HG03135 (cell line): ENCODE results near the gene ROCK1.
"Not testable (repeated sequence)": the region's sequence is repeated elsewhere in the genome, so short reads cannot be mapped to it uniquely, and the experiment has no call there.

Experiments
- ATAC-seq: cut with Tn5 transposase; IDR thresholded peaks from one replicate; pipeline ENCODE4 v1.9.1; 2021; ENCODE audit warnings: mild to moderate bottlenecking, moderate library complexity; ENCODE audit not compliant: unreplicated experiment

ROCK1 gene

DNA sequence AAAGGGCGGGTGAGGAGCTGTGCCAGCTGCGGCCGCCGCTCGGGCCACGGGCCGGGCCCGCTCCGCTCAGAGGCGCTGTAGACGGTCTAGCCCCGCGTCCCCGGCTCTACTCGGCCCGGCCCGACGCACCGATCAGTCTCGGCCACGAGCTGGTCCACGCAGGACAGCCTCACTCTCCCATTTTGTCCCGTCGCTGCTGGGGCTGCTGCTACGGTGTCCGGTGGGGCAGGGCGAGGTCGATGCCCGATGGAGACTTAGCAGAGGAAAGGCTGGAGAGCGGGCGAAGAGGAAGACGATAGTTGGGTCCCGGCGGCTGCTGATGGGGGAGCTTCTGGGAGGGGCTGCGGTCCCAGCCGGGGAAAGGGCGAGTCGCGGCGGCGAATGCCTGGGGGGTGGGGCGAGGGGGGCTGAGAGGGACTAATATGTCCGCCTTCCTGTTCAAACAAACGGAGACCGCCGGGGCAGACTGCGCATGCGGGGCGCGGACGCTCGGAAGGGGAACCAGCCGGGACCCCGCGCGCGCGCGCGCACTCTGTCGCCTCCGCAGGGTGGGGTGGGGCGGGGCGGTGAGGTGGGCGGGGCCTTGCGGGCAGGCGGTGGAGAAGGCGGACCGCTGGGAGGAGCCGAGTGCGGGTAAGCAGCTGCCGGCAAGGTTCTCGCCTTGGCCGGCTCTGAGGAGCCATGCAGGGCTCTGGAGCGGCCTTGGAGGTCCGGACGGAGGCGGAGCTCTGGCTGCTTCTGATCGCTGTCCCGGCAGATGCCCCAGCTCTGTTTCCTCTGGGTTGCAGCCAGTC is at the start of gene ROCK1:
TSS of gene ROCK1 (minus strand) at position 468 of the 794 bp plus-strand sequence. CDS start 903 bp downstream, outside the sequence.
- ATAC-seq, result peak; percentile 92

DNA sequence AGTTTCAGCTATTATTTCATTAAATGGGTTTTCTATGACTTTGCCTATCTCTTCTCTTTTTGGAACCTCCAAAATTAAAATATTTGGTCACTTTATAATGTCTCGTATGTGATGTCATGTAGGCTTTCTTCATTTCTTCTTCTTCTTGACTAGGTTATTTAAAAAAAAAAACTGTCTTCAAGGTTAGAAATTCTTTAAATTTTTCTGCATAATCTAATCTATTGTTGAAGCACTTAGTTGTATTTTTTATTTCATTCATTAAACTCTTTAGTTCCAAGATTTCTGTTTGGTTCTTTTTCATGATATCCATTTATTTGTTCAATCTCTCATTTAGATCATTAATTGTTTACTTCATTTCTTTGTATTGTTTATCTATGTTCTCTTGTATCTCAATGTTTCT is 43.8 kb upstream of the ROCK1 start:
- ATAC-seq, result no peak

DNA sequence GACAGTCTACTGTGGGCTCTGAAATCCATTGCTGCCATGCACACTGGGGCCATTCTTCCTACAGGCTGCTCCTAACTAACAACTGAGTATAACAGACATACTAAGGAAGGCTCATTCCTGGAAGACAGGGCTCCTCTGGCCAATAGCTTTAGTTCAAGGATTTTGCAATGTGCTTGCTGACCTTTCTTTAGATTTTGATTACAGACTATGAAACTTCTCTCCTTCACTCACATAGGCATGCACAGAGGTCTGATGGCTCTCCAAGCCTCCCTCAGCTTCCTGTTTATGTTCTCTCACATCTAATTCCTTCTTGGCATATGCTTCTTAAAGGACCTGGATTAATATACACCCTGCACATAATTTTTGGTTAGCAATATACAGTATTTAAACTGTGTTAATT is 34.4 kb upstream of the ROCK1 start:
- ATAC-seq, result no peak

DNA sequence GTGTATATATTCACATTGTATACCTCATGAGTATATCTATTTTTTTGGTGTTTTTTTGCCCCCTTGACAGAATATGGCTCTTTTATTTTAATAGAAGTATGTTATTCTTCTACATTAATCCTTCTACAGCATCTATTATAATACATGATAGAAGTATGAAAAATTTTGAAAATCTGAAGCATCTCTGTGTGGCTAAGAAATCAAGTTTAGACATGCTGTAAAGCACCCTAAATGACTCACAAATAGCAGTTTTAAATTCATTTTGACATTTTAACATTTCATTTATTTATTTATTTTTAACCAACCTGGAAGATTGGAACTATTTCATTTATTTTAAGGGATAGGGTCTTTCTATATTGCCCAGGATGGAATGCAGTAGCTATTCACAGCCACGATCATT is 33.8 kb upstream of the ROCK1 start:
- no peak for ATAC-seq

DNA sequence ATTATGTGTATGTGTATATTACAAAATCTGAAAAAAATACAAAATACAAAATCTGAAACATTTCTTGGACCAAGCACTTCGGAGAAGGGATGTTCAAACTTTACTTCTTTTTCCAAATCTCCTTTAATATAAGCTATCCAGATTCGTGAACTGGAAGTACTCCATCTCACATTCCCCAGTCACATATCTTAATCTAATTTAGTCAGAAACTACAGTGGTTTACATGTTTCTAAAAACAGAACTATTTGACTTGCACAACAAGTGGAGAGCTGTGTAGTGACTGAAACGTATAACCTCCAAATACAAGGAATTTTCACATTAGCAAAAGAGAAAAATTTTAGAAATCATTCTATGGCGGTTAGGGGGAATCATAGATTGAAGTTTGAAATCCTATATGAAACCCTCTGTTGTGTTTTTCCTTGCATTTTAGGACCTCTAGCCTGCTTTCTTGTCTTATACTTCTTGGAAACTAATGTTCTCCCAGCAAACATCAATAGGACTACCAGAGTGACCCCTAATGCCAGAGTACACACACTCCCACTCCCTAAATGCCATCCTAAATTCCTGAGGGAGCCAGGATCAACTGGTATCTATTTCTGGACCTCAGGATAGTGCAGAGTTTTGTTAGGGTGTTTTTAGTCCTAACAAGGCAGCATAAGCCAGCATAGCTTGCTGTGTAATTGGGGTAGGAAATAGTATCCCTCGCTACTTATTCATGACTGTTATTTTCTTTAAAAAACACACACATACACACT is 30.2 kb upstream of the ROCK1 start:
- no peak for ATAC-seq

DNA sequence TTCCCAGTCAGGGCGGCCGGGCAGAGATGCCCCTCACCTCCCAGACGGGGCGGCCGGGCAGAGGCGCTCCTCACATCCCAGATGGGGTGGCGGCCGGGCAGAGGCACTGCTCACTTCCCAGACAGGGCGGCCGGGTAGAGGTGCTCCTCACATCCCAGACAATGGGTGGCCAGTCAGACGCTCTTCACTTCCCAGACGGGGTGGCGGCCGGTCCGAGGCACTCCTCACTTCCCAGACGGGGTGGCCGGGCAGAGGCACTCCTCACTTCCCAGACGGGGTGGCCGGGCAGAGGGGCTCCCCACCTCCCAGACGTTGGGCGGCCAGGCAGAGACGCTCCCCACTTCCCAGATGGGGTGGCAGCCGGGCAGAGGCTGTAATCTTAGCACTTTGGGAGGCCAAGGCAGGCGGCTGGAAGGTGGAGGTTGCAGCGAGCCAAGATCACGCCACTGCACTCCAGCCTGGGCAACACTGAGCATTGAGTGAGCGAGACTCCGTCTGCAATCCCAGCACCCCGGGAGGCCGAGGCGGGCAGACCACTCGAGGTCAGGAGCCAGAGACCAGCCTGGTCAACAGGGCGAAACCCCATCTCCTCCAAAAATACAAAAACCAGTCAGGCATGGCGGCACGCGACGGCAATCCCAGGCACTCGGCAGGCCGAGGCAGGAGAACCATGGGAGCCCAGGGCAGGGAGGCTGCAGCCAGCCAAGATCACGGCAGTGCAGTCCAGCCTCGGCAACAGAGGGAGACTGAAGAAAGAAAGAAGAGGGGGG is 26.3 kb upstream of the ROCK1 start:
- ATAC-seq, result not testable (repeated sequence)

DNA sequence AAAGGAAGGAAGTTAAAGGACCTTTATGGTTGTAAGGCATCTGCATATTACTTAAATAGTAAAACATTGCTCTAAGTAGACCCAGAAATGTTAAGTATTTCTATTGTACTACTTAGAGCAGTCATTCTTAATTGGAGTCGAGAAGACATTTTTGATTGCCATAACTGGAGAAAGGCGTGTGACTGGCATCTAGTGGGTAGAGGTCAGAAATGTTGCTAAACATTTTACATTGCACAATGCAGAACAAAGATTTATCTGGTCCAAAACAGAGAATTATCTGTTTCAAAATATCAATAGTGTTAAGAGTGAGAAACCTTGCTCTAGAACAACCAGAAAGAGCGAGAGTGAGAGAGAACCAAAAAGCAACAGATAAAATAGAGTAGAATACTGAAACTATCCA is 23.3 kb upstream of the ROCK1 start:
- no peak for ATAC-seq

DNA sequence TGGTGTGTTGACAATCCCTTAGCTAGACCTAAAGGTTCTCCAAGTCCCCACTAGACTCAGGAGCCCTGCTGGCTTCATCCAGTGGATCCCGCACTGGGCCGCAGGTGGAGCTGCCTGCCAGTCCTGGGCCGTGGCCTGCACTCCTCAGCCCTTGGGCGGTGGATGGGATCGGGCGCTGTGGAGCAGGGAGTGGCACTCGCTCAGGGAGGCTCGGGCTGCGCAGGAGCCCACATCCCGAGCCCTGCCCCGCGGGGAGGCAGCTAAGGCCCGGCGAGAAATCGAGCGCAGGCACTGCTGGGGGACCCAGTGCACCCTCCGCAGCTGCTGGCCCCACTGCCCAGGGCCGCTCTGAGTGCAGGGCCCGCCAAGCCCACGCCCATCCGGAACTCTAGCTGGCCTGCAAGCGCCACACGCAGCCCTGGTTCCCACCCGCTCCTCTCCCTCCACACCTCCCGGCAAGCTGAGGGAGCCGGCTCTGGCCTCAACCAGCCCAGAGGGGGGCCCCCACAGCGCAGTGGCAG is 20.8 kb upstream of the ROCK1 start:
- ATAC-seq, result no peak

DNA sequence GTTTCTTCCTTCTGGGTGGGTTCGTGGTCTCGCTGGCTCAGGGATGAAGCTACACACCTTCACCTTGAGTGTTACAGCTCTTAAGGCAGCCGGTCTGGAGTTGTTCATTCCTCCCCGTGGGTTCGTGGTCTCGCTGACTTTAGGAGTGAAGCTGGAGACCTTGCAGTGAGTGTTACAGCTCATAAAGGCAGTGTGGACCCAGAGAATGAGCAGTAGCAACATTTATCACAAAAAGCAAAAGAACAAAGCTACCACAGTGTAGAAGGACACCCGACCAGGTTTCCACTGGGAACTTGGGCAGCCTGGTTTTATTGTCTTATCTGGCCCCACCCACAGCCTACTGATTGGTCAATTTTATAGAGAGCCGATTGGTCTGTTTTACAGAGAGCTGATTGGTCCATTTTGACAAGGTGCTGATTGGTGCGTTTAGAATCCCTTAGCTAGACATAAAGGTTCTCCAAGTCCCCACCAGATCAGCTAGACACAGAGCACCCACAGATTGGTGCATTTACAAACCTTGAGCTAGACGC is 20.1 kb upstream of the ROCK1 start:
- no peak for ATAC-seq

DNA sequence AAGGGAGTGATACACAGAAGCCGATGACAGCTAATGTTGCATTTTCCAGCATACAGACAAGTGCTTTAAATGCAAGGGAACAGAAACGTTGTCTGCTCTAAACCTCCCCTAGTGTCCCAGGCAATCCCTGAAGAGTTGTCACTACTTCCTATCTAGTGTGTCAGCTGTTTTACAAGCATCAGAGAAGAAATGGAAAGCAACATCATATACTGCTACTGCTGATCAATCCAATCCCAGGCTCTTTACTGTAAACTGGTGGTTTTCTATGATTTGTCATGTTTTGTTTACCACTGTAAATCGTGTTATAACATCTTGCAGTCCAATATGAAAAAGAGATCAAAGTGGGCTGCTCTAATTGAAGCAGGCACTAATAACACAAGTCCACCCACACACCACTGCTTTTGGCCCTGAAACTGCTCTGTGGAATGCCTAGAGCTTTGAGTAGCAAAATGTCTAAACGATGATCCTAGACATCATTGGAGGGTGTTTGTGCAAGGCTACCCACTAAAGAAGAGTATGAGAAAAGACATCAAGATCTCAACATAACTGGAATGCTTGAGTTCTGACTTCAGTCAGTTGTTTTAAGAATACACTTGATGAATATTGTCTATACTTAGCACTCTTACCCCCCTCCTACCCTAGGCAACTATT is 18.1 kb upstream of the ROCK1 start:
- ATAC-seq, result no peak

DNA sequence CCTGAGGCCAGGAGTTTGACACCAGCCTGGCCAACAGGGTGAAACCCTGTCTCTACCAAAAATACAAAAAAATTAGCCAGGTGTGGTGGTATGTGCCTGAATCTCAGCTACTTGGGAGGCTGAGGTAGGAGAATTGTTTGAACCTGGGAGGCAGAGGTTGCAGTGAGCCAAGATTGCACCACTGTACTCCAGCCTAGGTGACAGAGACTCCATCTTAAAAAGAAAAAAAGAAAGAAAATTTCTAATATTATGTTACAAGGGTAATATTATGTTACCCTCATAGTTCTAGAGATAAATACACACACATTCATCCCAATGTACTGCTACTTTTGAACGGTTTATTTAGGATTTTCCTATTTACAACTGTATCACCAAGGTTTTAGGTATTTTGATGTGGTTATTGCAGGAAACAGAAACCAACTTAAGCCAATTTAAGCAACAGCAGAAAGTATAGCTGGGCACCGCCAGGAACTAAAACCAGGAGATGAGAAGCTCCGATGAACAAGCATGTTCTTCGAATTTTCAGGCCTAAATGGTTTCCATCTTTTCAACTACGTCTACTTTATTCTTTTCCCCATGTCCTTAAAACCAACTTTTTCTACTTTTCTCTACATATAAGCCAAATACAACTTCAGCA is 11.8 kb upstream of the ROCK1 start:
- no peak for ATAC-seq

DNA sequence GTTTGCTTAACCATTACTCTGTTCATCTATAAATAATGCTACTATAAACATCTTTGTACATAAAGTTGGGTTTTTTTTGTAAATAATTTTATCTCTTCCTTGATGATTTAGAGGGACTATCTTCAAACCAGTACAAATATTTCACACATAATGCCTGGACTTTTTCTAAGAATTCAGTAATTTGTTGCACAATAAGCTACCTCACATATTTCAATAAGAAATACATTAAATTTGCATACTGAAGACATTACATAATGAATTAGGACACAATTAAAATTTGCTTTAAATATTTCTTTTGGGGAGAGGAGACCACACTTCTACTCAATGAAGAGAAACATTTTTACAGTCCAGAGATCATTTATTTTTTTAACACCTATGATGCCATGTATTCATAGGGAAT is 7.2 kb upstream of the ROCK1 start:
- ATAC-seq, result no peak

DNA sequence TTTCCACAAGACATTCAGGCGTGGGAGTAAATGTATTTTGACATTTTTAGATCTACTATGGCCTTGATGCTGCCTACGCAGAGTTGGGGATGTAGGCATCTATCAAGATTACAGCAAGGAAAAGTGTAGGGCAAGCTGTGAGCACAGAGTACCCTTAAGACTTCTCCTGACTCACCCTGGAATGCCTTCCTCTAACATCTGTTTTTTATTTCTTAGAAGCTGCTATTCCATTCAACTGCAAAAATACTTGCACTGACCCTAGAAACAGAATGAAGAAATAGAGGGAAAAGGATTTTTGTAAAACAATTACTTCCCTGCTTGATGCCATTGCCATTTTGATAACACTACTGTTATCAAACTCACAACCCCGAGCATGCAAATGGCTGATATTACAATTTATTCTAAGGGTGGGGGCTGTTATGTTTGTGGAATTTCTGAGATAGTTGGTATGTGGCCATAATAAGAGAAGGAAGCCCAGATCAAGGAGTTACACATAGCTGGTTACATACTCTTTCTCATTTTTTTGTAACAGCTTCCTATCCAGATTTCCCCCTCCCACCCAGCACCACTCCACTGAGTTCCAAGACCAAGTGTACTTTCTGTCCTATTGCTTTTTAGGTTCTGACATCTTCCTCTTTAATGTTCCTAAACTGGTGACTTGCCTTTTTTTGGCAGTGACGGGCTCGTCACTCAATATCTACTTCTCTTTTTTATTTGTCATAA is 6.0 kb upstream of the ROCK1 start:
- ATAC-seq, result no peak

DNA sequence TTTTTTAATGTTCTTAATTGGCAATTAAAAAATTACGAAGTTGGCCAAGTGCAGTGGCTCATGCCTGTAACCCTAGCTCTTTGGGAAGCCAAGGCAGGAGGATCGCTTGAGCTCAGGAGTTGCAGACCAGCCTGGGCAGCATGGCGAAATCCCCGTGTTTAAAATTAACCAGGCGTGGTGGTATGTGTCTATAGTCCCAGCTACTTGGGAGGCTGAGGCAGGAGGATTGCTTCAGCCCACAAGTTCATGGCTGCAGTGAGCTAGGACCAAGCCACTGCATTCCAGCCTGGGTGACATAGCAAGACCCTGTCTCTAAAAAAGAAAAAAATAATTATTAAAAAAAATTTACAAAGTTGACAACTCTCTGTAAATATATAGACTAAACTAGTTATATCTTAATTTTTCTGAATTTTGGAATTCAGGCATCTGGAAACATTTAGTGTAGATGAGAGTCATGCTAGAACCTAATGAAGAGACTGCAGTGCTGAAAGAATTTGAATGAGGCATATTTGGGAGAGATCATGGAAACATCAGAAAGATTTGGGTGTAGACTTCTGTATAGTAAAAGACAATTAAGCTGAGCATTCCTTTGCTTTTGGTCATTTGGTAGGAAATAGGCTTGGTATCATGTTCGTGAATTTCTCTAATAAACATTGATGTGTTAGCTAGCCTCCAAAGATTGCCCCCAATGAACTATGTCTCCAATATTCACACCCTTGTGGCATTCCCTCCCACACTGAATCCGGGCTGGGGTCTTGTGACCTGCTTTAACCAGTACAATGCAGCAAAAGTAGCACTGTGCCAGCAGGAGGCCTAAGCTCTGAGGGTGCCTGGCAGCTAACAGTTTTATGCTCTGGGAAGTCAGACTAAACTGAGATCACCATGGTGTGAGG is 4.2 kb upstream of the ROCK1 start:
- ATAC-seq, result no peak

DNA sequence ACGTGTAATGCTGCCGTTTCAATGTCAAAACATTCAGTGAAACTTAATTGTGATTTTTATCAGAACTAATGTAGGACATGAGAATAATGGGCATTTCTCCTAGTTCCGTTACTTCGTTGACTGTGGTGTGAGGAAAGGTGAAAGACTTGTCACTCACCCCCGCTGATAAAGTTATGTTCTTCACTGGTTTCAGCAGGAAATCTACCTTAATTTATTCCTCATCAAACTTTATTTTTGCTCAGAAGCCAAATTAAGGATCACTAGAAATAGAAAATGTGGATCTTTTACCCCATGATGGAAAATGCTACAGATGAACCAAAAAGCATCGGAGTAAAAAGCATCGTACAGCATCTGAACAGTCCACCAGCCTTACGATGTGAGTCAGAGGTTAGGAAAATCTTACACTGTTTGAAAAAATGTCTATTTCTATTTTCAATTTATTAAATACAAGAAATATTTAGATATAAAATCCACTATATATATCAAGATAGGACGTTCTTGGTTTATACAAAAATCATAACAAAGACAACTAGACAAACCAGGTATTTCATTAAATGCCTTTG is 1.0 kb upstream of the ROCK1 start:
- ATAC-seq, result no peak

DNA sequence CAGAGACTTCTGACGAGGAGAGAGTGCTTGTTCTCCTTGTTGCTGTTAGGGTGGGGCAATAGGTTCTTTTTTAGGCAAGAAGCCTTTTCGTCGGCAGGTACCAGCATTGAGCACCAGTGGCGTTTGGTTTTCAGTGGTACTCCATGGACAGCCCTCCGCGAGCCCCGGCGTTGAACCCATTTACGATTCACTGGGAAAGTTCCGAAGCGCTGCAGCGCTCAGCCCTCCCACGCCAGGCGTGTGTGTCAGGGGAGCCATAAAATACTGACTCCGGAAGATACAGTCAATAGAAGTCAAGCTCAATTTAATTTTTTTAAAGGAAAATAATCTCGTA is 494 bp upstream of the ROCK1 start:
- no peak for ATAC-seq

DNA sequence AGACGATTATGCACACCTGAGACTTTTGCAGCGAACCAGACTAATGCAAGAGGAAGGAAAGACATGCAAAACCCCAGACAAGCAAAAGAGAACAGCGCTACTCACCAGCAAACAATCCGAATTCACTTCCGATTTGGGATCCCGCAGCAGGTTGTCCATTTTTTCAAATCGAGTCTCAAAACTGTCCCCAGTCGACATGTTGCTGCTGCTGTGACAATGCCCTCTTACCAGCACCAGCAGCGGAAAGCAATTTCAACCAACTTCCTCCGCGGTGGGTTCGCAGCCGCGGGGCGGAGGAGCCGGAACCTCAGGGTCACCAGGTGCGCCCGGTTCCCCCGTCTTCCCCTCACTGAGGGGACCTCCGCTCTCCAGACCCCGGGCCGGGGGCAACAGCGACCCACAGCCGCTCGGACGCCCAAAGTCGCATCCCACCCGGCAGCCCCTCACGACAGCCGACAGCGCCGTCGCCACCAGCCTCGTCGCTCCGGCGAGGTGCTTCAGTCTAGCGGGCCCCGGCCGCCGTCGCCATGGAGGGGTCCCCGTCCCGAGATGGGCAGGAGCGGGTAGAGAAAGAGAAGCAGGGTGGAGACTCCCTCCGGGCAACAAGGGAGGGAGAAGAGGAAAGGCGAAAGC is 784 bp downstream of the ROCK1 start:
- peak; percentile 34 for ATAC-seq
